Breast epithelium (tissue), 4 donors: ENCODE results near the gene GNG12. TPM values are rescaled to one million over a fixed set of nuclear protein-coding genes. Genes with fewer than 3 reads are reported as not detected.

Source experiments
- DNase-seq, 2 donors: peaks; one replicate each; pipeline ENCODE4 v3.0.0-alpha.2; 2019; ENCODE audit warnings: low spot score in 2 of 2
- H3K27ac ChIP-seq, 2 donors: fragments of 200-600 bp; sonication (generic) in 1 of 2; one replicate each; pipeline ENCODE4 v1.5.1; 2016 to 2019; ENCODE audit warnings: mild to moderate bottlenecking in 1 of 2
- H3K27me3 ChIP-seq, 2 donors: fragments of 200-600 bp; sonication (generic) in 1 of 2; one replicate each; pipeline versions ENCODE4 v1.5.1 to v1.6.0; 2017 to 2019; ENCODE audit warnings: control low read depth in 1 of 2, mild to moderate bottlenecking in 1 of 2
- H3K36me3 ChIP-seq: fragments of 200-600 bp; one replicate; pipeline ENCODE4 v1.5.1; 2019
- H3K4me1 ChIP-seq, 2 donors: fragments of 200-600 bp; sonication (generic); one replicate each; pipeline ENCODE4 v1.5.1; 2016 to 2019; ENCODE audit warnings: control low read depth in 1 of 2
- H3K4me3 ChIP-seq, 3 donors: fragments of 200-600 bp; sonication (generic); 1 replicate in 2 of 3; 2 replicates in 1 of 3; pipeline ENCODE4 v1.5.1; 2016 to 2019; ENCODE audit warnings: mild to moderate bottlenecking in 3 of 3, moderate library complexity in 2 of 3
- H3K9me3 ChIP-seq, 2 donors: fragments of 200-600 bp; sonication (generic) in 1 of 2; one replicate each; pipeline ENCODE4 v1.5.1; 2016 to 2019; ENCODE audit warnings: control low read depth in 1 of 2
- POLR2A ChIP-seq: fragments of 450-650 bp; IDR thresholded peaks from one replicate; pipeline ENCODE4 v1.6.1; 2016; ENCODE audit warnings: antibody characterized with exemption, mild to moderate bottlenecking, moderate library complexity
- POLR2AphosphoS5 ChIP-seq, 3 donors: sonication (generic); formaldehyde crosslinking; IDR thresholded peaks; one replicate each; pipeline ENCODE4 v1.6.1; 2017; ENCODE audit warnings: antibody characterized with exemption in 3 of 3
- intact Hi-C: fragments of 100-400 bp; cut with DNase I; formaldehyde crosslinking; loops from one replicate; pipeline ENCODE4 v1.15.1; 2023; ENCODE audit warnings: low total_unique reads
- total RNA-seq, 3 donors: library from RNA; depleted of rRNA; stranded (reverse); fragments of >200 nt; gene quantifications; one replicate each; pipeline ENCODE4 v1.1.0, GENCODE V29; 2016
- TF ChIP-seq, protein P1 (sequence below), 3 donors: fragments of 450-650 bp; IDR thresholded peaks; one replicate each; pipeline ENCODE4 v1.5.1; 2016 to 2017; ENCODE audit warnings: antibody characterized with exemption in 3 of 3, mild to moderate bottlenecking in 3 of 3, moderate library complexity in 3 of 3

The GNG12 gene
- total RNA-seq, 3 donors from 2014 or later = 82.1 to 100 (median 87.5) TPM

DNA sequence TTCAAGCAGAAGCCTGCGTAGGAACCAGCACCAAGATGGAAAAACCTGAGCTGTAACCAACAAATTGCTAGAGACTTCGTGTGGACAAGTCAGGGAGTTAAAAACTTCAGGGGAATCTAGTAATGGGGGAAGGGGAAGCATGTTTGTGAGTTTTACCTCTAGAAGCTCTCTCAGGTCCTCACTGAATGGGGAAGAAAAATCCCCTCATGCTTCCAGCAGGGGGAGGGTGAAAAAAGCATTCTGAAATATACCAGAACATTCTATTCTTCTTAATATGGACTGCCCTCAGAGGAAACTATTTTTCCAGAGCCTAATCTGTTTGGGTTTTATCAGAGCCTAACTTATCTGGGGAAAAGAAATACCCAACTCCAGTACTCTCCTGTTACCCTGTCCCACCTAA, 28.6 kb downstream of the GNG12 start:
- Histone ChIP-seq H3K27ac (peak overlapping the region in 1 of 2 donors; percentile 6), H3K4me3 (no peak overlapping the region), H3K36me3 (no peaks in the 10 kb centered on the region), H3K4me1 (no peaks in the 10 kb centered on the region), H3K9me3 (no peaks in the 10 kb centered on the region), H3K27me3 (no peaks in the 10 kb centered on the region)
- intact Hi-C loops = no loop called here
- TF ChIP-seq, protein P1, sequence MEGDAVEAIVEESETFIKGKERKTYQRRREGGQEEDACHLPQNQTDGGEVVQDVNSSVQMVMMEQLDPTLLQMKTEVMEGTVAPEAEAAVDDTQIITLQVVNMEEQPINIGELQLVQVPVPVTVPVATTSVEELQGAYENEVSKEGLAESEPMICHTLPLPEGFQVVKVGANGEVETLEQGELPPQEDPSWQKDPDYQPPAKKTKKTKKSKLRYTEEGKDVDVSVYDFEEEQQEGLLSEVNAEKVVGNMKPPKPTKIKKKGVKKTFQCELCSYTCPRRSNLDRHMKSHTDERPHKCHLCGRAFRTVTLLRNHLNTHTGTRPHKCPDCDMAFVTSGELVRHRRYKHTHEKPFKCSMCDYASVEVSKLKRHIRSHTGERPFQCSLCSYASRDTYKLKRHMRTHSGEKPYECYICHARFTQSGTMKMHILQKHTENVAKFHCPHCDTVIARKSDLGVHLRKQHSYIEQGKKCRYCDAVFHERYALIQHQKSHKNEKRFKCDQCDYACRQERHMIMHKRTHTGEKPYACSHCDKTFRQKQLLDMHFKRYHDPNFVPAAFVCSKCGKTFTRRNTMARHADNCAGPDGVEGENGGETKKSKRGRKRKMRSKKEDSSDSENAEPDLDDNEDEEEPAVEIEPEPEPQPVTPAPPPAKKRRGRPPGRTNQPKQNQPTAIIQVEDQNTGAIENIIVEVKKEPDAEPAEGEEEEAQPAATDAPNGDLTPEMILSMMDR (IDR thresholded peaks at IDR 0.05) = no peak
- TF ChIP-seq POLR2A (no peak), POLR2AphosphoS5 (IDR thresholded peaks at IDR 0.05) (no peak)
- no peak for DNase-seq

DNA sequence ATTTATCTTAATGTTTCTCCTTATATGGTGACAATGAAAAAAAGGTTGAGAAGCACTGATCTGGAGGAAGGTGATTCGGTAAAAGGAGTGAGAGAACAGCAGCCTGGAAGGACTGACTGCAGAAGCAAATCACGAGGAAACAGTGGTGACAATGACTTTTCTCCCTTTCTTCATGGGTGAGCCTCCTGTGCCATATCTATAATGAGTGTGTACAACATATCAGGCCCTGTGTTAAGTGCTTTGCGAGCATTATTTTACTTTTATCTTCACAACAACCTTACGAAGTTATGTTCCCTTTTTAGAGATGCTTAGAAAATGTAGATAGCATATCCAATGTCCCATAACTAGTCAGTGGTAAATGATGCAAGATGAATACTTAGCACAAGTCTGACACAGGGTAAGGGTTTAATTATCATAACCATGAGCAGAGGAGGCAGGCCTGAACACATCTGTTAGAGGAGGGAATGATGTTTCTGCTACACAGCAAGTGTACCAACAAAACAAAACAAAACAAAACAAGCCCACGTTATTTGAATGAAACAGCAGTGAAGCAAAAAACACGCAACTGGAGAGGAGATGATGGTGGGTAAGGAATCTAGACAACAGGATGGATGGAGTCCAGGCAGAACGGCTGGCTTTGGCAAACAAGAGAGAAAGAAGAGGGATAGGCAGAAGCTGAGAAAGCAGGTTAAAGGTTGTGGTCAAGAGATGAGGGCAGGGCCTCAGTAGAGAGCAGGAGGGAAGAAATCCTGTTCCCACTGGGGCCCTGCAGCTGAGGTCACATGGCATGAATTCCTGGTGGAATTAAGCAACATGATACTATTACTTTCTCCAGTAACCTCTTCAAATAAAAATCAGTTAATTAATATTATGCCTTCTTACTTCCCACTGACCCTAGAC, 29.6 kb downstream of the GNG12 start:
- no peak for DNase-seq
- intact Hi-C loops = loop anchor here (1.0 kb wide), 1 partner anchor 12 kb away; no protein-coding TSS in a partner anchor
- Histone ChIP-seq H3K27me3 (no peaks in the 10 kb centered on the region), H3K4me3 (no peak overlapping the region), H3K9me3 (no peaks in the 10 kb centered on the region), H3K27ac (no peak overlapping the region), H3K36me3 (no peaks in the 10 kb centered on the region), H3K4me1 (no peaks in the 10 kb centered on the region)
- TF ChIP-seq, protein P1 (IDR thresholded peaks at IDR 0.05) = no peak
- no peak for TF ChIP-seq POLR2AphosphoS5 (IDR thresholded peaks at IDR 0.05)

DNA sequence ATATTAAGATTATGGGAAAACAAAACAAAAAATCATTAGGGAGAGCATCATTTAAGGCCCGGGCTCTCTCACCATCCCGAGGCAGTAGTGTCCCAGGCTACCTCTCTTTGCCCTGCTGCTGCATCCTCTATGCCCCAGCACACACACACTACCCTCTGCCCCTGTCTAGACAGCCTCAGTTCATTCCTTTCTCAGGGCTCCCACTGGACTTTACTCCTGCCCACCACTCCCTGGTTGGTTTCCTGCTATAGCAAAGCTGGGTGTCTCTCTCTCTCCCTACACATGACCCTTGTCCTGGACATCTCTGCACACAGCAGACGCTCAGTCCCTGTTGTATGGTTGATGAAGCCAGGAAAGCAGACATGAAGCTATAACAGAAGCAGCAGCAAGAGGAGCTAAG, 30.7 kb downstream of the GNG12 start:
- Histone ChIP-seq H3K27me3 (no peaks in the 10 kb centered on the region), H3K36me3 (no peaks in the 10 kb centered on the region), H3K4me1 (no peaks in the 10 kb centered on the region), H3K4me3 (no peak overlapping the region), H3K9me3 (no peaks in the 10 kb centered on the region), H3K27ac (no peak overlapping the region)
- intact Hi-C loops = no loop called here
- DNase-seq = no peak
- TF ChIP-seq, protein P1 (IDR thresholded peaks at IDR 0.05) = no peak
- TF ChIP-seq POLR2A (no peak), POLR2AphosphoS5 (IDR thresholded peaks at IDR 0.05) (no peak)

DNA sequence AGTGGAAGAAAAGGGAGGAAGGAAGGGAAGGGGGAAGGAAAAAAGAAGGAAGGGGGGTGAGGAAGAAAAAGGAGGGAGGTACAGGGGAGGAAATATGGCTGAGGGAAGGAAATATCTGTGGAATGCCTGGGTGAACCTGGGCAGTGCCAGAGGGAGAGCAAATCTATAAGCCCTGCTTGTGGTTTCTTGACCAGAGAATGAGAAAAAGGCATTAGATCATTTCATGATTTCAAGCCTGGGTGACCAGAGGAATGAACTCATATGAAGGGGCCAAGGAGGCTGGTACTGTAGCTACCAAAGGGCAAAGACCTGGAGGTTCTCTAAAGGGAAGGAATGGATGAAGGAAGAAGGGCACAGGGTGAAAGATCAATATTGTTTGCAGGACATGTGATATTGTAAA, 31.4 kb downstream of the GNG12 start:
- Histone ChIP-seq H3K4me1 (no peaks in the 10 kb centered on the region), H3K27ac (no peak overlapping the region), H3K27me3 (no peaks in the 10 kb centered on the region), H3K4me3 (no peak overlapping the region), H3K36me3 (no peaks in the 10 kb centered on the region), H3K9me3 (no peaks in the 10 kb centered on the region)
- TF ChIP-seq POLR2A (no peak), POLR2AphosphoS5 (IDR thresholded peaks at IDR 0.05) (no peak)
- TF ChIP-seq, protein P1 (IDR thresholded peaks at IDR 0.05) = no peak
- DNase-seq = no peak
- intact Hi-C loops = no loop called here

DNA sequence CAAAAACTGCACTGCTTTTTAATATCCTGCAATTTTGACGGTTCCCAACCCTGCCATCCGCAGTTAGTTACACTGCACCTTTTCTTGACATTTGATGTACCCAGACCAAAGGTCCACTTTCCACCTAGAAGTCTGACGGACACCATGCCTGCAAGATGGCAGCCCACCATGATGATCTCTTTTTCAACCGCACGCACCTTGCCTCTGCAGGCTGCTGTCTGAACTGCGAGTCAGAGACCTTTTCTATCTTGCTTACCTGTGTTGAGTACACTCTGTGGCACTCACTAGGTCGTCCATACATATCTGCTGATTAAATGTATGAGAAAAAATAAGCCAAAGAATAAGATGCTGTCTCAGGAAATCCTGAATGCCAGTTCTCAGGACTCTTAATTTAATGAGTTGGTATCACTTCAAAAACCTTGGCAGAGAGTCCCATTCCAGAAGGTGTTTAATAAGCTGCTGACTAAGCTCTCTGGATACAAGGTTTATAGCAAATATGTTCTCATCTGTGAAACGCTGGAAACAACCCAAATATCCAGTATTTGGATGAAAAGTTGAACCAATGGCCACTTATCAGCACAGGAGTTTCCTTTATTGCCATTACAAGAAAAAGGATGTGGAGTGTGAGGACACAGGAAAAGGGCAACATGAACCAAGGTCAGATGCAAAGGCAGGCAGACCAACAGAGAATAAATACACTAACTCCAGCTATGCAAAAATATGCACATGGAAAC, 37.9 kb downstream of the GNG12 start:
- intact Hi-C loops = no loop called here
- Histone ChIP-seq H3K36me3 (no peaks in the 10 kb centered on the region), H3K4me3 (no peak overlapping the region), H3K27me3 (no peaks in the 10 kb centered on the region), H3K9me3 (no peaks in the 10 kb centered on the region), H3K4me1 (no peaks in the 10 kb centered on the region), H3K27ac (peak overlapping the region in 1 of 2 donors; percentile 14)
- TF ChIP-seq, protein P1 (IDR thresholded peaks at IDR 0.05) = no peak
- TF ChIP-seq POLR2AphosphoS5 (IDR thresholded peaks at IDR 0.05) (no peak), POLR2A (no peak)
- DNase-seq = no peak
